DOHH2 (cell line): Measurements from ENCODE around the gene CTSH.

Experiments
- EZH2phosphoT487 ChIP-seq: fragments of 200-600 bp; sonication (generic); IDR thresholded peaks from 2 replicates; pipeline ENCODE4 v1.6.1; 2017; ENCODE audit warnings: borderline replicate concordance, mild to moderate bottlenecking, antibody characterized with exemption, low read length, moderate library complexity, mixed read lengths
- TF ChIP-seq, protein P1 (sequence below): fragments of 200-600 bp; sonication (generic); IDR thresholded peaks from one replicate; pipeline ENCODE4 v1.5.1; 2014; ENCODE audit warnings: antibody characterized with exemption, mild to moderate bottlenecking, low read depth, low read length; ENCODE audit not compliant: poor library complexity, severe bottlenecking

DNA sequence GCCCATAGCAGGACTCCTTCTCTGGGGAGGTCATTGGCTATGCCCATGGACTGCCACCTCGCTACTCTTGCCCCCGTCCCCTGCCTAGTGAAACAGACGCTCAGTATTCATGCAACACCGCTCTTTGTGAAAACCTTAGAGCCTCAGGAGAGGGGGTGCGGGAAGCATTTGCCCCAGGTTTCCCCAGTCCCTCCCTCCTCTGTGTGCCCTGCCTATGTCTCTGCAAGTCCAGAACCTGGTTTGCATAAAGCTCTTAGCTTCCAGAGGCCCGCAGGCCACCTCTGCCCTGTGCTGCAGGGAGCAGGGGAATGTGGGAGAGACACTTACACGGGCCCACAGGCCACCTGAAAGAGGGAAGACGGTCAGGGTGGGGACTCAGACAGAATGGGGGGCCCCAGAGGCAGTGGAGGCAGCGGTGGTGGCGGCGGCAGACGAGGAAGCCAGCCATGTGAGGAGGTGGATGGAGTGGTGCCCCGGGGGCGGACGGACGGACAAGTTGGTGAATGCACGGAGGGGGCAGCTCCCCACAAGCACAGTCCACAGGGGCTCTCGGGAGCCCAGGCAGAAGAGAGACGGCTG, 33.8 kb upstream of the CTSH start:
- TF ChIP-seq, protein P1, sequence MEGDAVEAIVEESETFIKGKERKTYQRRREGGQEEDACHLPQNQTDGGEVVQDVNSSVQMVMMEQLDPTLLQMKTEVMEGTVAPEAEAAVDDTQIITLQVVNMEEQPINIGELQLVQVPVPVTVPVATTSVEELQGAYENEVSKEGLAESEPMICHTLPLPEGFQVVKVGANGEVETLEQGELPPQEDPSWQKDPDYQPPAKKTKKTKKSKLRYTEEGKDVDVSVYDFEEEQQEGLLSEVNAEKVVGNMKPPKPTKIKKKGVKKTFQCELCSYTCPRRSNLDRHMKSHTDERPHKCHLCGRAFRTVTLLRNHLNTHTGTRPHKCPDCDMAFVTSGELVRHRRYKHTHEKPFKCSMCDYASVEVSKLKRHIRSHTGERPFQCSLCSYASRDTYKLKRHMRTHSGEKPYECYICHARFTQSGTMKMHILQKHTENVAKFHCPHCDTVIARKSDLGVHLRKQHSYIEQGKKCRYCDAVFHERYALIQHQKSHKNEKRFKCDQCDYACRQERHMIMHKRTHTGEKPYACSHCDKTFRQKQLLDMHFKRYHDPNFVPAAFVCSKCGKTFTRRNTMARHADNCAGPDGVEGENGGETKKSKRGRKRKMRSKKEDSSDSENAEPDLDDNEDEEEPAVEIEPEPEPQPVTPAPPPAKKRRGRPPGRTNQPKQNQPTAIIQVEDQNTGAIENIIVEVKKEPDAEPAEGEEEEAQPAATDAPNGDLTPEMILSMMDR, result no peak
- TF ChIP-seq EZH2phosphoT487, result no peak
